Activated CD8-positive, alpha-beta T cell treated with anti-CD3 and anti-CD28 coated beads for 36 hours (primary cell): Measurements from ENCODE around the gene SLC25A15. TPM values are rescaled to one million over a fixed set of nuclear protein-coding genes. Genes with fewer than 3 reads are reported as not detected.
A peak's percentile ranks its signal among the peaks of the same experiment; 100 is the strongest.

Experiments used
- ATAC-seq: fragments of 200-7000 bp; cut with Tn5 transposase; one replicate; pipeline ENCODE4 v1.10.0; 2021; ENCODE audit warnings: mild to moderate bottlenecking, moderate library complexity
- CTCF ChIA-PET: fragments of 350-600 bp; sonication (Branson Sonifier 250); formaldehyde crosslinking; loops from one replicate; lab custom pipeline; 2021; ENCODE audit warnings: antibody characterized with exemption; lab: Charles Lee
- POLR2A ChIA-PET: fragments of 350-600 bp; sonication (Branson Sonifier 250); formaldehyde crosslinking; loops from one replicate; lab custom pipeline; 2021; ENCODE audit warnings: antibody characterized with exemption; lab: Charles Lee
- DNase-seq: peaks from one replicate; pipeline ENCODE4 v3.0.0-alpha.2; 2020
- H3K27ac Mint-ChIP-seq: one replicate; pipeline ENCODE4 v1.8.0; 2021; ENCODE audit warnings: mild to moderate bottlenecking, mixed read lengths
- H3K27me3 Mint-ChIP-seq: one replicate; pipeline ENCODE4 v1.8.0; 2021; ENCODE audit warnings: mixed read lengths
- H3K36me3 Mint-ChIP-seq: one replicate; pipeline ENCODE4 v1.8.0; 2021; ENCODE audit warnings: low read depth, mixed read lengths
- H3K4me1 Mint-ChIP-seq: one replicate; pipeline ENCODE4 v1.8.0; 2021; ENCODE audit warnings: low read depth, mixed read lengths
- H3K4me3 Mint-ChIP-seq: one replicate; pipeline ENCODE4 v1.8.0; 2021; ENCODE audit warnings: mild to moderate bottlenecking, moderate library complexity, mixed read lengths
- H3K9me3 Mint-ChIP-seq: one replicate; pipeline ENCODE4 v1.8.0; 2021; ENCODE audit warnings: mixed read lengths
- intact Hi-C: fragments of 100-400 bp; cut with micrococcal nuclease; formaldehyde crosslinking; loops from one replicate; pipeline ENCODE4 v1.10.0; 2022
- total RNA-seq, 2 experiments: library from RNA; stranded (reverse); gene quantifications; one replicate each; pipeline ENCODE4 v1.2.3, GENCODE V29; 2021
- TF ChIP-seq, protein P1 (sequence below): fragments of 200-600 bp; IDR thresholded peaks from one replicate; pipeline ENCODE4 v1.8.0; 2022; ENCODE audit warnings: antibody characterized with exemption, mild to moderate bottlenecking

The SLC25A15 gene
- total RNA-seq, 2 experiments from 2014 or later = 23.2 to 24.6 TPM

DNA sequence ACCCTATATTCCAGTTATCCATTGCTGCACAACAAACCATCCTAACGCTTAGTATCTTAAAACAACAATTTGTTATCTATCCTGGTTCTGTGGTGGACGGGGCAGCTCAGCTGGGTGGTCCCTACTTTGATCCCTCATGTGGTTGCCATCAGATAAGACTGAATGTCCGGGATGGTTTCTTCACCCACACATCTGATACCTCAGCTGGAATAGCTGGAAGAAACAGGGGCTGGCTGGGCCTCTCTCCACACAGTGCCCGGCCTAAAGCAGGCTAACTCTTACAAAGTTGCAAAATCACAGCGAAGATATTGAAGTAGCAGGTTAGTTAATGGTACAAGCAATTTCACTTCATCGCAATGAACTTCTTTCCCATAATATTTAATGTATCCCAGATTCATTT is 14.7 kb upstream of the SLC25A15 start:
- H3K4me1 Mint-ChIP-seq = peaks cover 43% of the 10 kb centered on the region
- intact Hi-C loops = loop anchor here (10.0 kb wide), 2 partner anchors 110 to 1090 kb away; partner anchors contain the start of gene FOXO1
- no peak for ATAC-seq
- H3K36me3 Mint-ChIP-seq = peaks cover 6% of the 10 kb centered on the region
- H3K9me3 Mint-ChIP-seq = no peaks in the 10 kb centered on the region
- no peaks in the 10 kb centered on the region for H3K27me3 Mint-ChIP-seq
- ChIA-PET CTCF (no interaction called here), POLR2A (no interaction called here)
- TF ChIP-seq, protein P1, sequence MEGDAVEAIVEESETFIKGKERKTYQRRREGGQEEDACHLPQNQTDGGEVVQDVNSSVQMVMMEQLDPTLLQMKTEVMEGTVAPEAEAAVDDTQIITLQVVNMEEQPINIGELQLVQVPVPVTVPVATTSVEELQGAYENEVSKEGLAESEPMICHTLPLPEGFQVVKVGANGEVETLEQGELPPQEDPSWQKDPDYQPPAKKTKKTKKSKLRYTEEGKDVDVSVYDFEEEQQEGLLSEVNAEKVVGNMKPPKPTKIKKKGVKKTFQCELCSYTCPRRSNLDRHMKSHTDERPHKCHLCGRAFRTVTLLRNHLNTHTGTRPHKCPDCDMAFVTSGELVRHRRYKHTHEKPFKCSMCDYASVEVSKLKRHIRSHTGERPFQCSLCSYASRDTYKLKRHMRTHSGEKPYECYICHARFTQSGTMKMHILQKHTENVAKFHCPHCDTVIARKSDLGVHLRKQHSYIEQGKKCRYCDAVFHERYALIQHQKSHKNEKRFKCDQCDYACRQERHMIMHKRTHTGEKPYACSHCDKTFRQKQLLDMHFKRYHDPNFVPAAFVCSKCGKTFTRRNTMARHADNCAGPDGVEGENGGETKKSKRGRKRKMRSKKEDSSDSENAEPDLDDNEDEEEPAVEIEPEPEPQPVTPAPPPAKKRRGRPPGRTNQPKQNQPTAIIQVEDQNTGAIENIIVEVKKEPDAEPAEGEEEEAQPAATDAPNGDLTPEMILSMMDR = no peak
- no peak for DNase-seq
- H3K27ac Mint-ChIP-seq = no peak overlapping the region
- H3K4me3 Mint-ChIP-seq = no peak overlapping the region

GRCh38 chr13:40776232-40776631 is 13.2 kb upstream of the SLC25A15 start:
- ATAC-seq (peak; percentile 10), DNase-seq (peak; percentile 51)
- intact Hi-C loops = loop anchor here (10.0 kb wide), 2 partner anchors 111 to 1091 kb away; partner anchors contain the start of gene FOXO1
- POLR2A ChIA-PET = interaction anchor here (1.0 to 2.6 kb wide), 2 partner anchors 12 to 208 kb away, joined by 3 to 14 read pairs; partner anchors contain the start of gene SLC25A15
- no peaks in the 10 kb centered on the region for H3K36me3 Mint-ChIP-seq
- TF ChIP-seq, protein P1 = no peak
- H3K9me3 Mint-ChIP-seq = no peaks in the 10 kb centered on the region
- H3K27ac Mint-ChIP-seq = peak overlapping the region; percentile 100
- H3K4me3 Mint-ChIP-seq = peak overlapping the region; percentile 62
- peaks cover 35% of the 10 kb centered on the region for H3K4me1 Mint-ChIP-seq
- CTCF ChIA-PET = interaction anchor here (1.0 to 2.8 kb wide), 8 partner anchors 9 to 284 kb away, joined by 3 to 34 read pairs (median 4); partner anchors contain the start of gene SLC25A15
- H3K27me3 Mint-ChIP-seq = no peaks in the 10 kb centered on the region

- H3K9me3 Mint-ChIP-seq = no peaks in the 10 kb centered on the region
- H3K36me3 Mint-ChIP-seq = no peaks in the 10 kb centered on the region
- POLR2A ChIA-PET = interaction anchor here (1.0 to 2.6 kb wide), 2 partner anchors 11 to 208 kb away, joined by 3 to 14 read pairs; partner anchors contain the start of gene SLC25A15
Measured at GRCh38 chr13:40776681-40777165, 12.7 kb upstream of the SLC25A15 start.

GRCh38 chr13:40777166-40777808 is 12.1 kb upstream of the SLC25A15 start:
- Mint-ChIP-seq H3K27ac (peak overlapping the region; percentile 100), H3K4me3 (peak overlapping the region; percentile 62), H3K9me3 (no peaks in the 10 kb centered on the region), H3K27me3 (no peaks in the 10 kb centered on the region), H3K36me3 (no peaks in the 10 kb centered on the region), H3K4me1 (peaks cover 33% of the 10 kb centered on the region)
- intact Hi-C loops = loop anchor here (10.0 kb wide), 2 partner anchors 112 to 1092 kb away; partner anchors contain the start of gene FOXO1
- POLR2A ChIA-PET = interaction anchor here (0.9 to 2.6 kb wide), 4 partner anchors 11 to 207 kb away, joined by 3 to 14 read pairs (median 3); partner anchors contain the start of gene SLC25A15
- TF ChIP-seq, protein P1 = peak; percentile 93
- DNase-seq (peak; percentile 60), ATAC-seq (peak; percentile 66)
- CTCF ChIA-PET = interaction anchor here (0.7 to 2.8 kb wide), 35 partner anchors 9 to 1094 kb away, joined by 3 to 34 read pairs (median 3); partner anchors contain the start of gene SLC25A15

More at GRCh38 chr13:40776681-40777165, 12.7 kb upstream of the SLC25A15 start:
- H3K27ac Mint-ChIP-seq = peak overlapping the region; percentile 100
- CTCF ChIA-PET = interaction anchor here (0.7 to 2.8 kb wide), 28 partner anchors 9 to 1093 kb away, joined by 3 to 34 read pairs (median 4); partner anchors contain the start of gene SLC25A15
- no peaks in the 10 kb centered on the region for H3K27me3 Mint-ChIP-seq
- TF ChIP-seq, protein P1 = no peak
- DNase-seq = peak; percentile 88
- intact Hi-C loops = loop anchor here (10.0 kb wide), 2 partner anchors 112 to 1092 kb away; partner anchors contain the start of gene FOXO1
- peaks cover 33% of the 10 kb centered on the region for H3K4me1 Mint-ChIP-seq
- ATAC-seq = peak; percentile 88
- H3K4me3 Mint-ChIP-seq = peak overlapping the region; percentile 62
